ENCODE data around the gene CCDC12.

Gene CCDC12

GRCh38 chr3:46995901-46996562, 19.5 kb upstream of the CCDC12 start:
- no peak for DNase-seq

- no peak for DNase-seq
Measured at GRCh38 chr3:46994801-46995731, 18.5 kb upstream of the CCDC12 start.

GRCh38 chr3:46993986-46994385, 17.4 kb upstream of the CCDC12 start:
- no peak for DNase-seq

- no peak for DNase-seq
Measured at GRCh38 chr3:46993292-46993691, 16.7 kb upstream of the CCDC12 start.

GRCh38 chr3:46992231-46992630, 15.7 kb upstream of the CCDC12 start:
- DNase-seq, result no peak

GRCh38 chr3:46991406-46992165, 15.0 kb upstream of the CCDC12 start:
- no peak for DNase-seq

- no peak for DNase-seq
Measured at GRCh38 chr3:46990573-46991374, 14.2 kb upstream of the CCDC12 start.

GRCh38 chr3:46989146-46989810, 12.7 kb upstream of the CCDC12 start:
- no peak for DNase-seq

- DNase-seq, result no peak
Measured at GRCh38 chr3:46988616-46989015, 12.1 kb upstream of the CCDC12 start.

- DNase-seq, result peak; percentile 81
Measured at GRCh38 chr3:46987743-46988401, 11.3 kb upstream of the CCDC12 start.

- DNase-seq, result no peak
Measured at GRCh38 chr3:46987319-46987742, 10.8 kb upstream of the CCDC12 start.

- no peak for DNase-seq
Measured at GRCh38 chr3:46986782-46987310, 10.3 kb upstream of the CCDC12 start.

GRCh38 chr3:46986055-46986730, 9.6 kb upstream of the CCDC12 start:
- DNase-seq, result no peak

- no peak for DNase-seq
Measured at GRCh38 chr3:46985588-46985987, 9.0 kb upstream of the CCDC12 start.

- DNase-seq, result no peak
Measured at GRCh38 chr3:46984591-46985459, 8.3 kb upstream of the CCDC12 start.

GRCh38 chr3:46982546-46982945, 6.0 kb upstream of the CCDC12 start:
- no peak for DNase-seq

- DNase-seq, result no peak
Measured at GRCh38 chr3:46981932-46982471, 5.5 kb upstream of the CCDC12 start.

- DNase-seq, result no peak
Measured at GRCh38 chr3:46979958-46980497, 3.5 kb upstream of the CCDC12 start.

Measured in activated CD4-positive, CD25-positive, alpha-beta regulatory T cell treated with anti-CD3 and anti-CD28 coated beads, Interleukin-2, amount 50 U/mL, for 72 hours (primary cell).